NOMO-1 (cell line): Measurements from ENCODE around the gene SIRPA.

Experiments used
- DNase-seq, 2 experiments: peaks; one replicate each; lab custom pipeline; 2025; ENCODE audit not compliant: unreplicated experiment in 2 of 2; lab: John Stamatoyannopoulos, UW

Gene SIRPA

DNA sequence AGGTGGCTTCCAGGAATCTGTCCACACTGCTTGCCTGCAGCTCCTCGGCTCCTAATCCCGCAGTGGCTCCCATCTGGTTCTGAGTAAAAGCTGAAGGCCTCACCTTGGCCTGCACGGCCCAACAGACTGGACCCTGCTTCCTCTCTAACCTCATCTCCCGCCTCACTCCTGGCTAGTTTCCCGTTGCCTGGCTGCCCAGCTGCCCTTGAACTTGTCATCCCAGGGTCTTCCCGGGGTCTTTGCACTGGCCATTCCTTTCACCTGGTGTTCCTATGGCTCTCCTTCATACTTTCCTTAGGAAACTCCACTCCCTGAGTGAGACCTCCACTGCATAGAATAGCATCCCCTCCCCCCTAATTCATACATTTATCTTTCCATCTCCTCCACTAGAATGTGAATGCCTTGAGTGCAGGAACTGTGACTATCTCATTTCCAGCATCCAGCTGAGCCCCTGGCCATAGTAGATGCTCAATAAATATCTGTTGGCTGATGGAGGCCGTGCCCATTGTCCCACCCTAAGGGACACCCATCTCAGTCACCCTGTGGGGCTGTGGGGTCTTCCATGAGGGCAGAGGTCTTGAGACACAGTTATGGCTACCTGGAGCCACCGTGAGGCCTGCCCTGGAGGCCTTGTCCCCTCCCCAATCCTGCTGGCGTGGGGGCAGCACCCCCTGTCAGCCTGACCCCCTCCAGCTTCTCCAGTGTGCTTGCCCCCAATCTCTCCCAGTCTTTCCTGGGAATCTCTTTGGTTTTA lies 9.1 kb upstream of the SIRPA start:
- no peak for DNase-seq

GRCh38 chr20:1887321-1887720 lies 7.9 kb upstream of the SIRPA start:
- DNase-seq, result no peak

DNA sequence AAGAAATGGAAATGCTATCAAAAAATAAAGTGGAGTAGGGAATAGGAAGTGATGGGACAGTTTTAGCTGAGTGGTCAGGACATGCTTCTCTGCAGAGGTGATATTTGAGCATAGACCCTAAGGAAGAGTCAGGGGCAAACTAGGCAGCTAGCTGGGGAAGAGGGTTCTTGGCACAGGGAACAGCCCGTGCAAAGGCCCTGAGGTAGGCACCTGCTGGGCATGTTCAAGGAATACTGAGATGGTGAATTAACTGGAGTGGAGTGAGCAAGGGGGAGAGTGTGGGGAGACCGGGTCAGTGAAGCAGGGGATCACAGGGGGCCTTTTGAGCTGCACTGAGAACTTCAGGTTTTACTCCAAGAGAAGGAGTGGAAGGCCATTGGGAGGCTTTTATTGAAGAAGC lies 7.5 kb upstream of the SIRPA start:
- no peak for DNase-seq

DNA sequence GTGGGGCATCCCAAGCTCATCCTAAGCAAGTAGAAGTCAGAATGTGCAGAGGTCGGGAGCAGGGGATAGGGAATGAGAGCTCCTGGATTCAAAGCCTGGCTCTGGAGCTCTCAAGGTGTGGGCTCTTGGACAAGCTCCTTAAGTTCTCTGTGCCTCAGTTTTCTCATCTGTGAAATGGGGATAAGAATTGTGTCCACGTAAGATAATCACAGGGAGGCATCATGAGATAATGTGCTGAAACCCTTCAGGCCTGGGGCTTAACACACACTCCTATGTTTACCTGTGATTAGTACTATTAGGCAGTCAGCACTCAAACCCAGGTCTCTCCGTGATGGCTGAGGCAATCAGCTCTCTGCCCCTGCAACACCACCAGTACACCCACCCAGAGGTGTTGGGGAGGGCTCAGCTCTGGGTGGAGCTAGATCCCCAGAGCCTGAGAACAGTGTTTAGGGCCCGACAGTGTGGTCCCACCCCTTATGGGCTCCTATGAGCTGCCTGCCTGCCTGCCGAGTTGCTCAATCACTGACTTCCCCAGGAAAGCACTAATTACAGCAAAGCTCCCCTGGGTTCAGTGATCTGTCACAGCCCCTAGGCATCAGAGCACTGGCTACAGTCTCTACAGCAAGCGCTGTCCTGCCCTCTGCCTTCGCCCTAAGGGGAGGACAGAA lies 6.3 kb upstream of the SIRPA start:
- DNase-seq, result peak; percentile 90 to 98

- DNase-seq, result no peak
Observed at GRCh38 chr20:1890469-1891262, 4.5 kb upstream of the SIRPA start.

GRCh38 chr20:1891263-1892118 lies 3.7 kb upstream of the SIRPA start:
- no peak for DNase-seq

- DNase-seq, result no peak
Observed at GRCh38 chr20:1892119-1892385, 3.2 kb upstream of the SIRPA start.

DNA sequence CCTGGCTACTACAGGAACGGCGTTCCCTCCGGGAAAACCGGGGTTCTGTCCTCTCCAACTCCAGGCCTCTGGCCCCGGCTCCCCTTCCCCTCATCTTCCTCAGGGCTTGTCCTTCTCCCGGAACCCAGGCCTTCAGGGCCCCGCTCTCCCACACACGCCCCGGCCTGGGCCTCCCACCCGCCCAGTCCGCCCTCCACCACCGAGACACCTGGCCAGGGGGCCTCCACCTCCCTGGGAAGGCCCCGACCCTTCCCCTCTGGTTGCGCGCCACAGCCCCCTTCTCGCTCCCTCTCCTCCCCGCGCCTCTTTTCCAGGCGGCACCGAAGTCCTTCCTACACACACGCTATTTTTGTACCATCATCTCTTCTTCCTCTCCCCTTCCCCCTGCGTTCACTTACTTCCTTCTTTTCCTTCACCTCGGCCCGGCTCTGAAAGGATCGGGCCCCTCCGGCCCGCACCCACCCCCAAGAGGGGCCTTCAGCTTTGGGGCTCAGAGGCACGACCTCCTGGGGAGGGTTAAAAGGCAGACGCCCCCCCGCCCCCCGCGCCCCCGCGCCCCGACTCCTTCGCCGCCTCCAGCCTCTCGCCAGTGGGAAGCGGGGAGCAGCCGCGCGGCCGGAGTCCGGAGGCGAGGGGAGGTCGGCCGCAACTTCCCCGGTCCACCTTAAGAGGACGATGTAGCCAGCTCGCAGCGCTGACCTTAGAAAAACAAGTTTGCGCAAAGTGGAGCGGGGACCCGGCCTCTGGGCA lies 1.3 kb upstream of the SIRPA start:
- DNase-seq, result peak; percentile 74 to 83

DNA sequence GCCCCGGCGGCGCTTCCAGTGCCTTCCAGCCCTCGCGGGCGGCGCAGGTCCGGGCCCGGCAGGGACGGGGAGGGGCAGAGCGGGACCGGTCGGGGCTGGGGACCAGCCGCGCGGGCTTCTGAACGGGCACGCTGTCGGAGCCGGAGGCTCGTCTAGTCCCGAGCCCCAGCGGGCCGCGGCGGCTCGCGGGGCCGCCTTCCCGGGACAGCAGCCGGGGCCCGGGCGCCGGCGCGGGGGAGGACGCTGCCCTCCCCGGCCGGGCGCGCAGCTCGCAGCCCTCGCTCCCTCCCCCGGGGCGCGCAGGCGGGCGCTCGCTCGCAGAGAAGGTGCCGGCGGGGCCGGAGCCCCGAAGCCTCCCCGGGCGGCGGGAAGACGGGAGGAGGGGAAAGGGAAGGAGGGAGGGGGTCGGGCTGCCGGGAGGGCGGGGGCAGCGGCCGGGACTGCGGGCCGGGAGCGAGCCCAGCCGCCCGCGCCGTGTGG lies 696 bp upstream of the SIRPA start:
- DNase-seq, result no peak

DNA sequence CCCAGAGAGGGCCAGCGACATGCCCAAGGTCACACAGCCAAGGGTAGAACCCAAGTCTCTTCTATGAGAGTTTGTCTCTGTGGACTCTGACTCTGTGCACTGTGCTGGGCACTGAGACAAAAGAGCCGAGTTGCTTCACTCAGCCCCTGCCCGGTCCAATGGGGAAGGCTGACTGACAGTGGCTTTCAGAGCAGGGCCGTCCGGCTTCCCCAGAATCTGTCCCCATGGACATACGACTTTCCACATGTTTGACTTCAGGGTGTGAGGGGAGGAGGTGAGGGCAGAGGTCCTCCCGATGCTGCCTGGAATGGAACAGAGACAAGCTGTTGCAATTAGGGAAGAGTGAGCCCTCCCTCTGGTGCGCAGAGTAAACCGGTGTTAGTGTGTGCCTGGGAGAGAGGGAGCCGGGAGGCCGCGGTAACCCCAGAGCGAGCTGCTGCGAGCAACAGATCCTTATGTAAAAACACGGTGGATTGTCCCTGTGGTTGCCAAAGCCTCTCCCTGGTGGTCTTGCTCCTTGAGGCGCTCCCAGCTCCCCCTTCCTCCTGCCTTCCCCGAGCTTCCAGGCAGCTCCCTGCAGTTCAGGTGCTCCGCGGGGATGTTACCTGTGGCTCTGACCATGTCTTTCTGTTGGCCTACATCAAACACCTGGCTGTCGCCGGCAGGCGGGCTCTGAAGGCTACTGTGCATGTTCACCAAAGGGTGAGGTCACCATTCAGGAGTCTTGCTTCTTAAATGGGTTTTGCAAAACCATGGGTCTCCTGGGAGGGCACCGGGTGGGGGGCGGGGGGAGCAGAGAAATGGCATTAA lies 672 bp downstream of the SIRPA start:
- no peak for DNase-seq

DNA sequence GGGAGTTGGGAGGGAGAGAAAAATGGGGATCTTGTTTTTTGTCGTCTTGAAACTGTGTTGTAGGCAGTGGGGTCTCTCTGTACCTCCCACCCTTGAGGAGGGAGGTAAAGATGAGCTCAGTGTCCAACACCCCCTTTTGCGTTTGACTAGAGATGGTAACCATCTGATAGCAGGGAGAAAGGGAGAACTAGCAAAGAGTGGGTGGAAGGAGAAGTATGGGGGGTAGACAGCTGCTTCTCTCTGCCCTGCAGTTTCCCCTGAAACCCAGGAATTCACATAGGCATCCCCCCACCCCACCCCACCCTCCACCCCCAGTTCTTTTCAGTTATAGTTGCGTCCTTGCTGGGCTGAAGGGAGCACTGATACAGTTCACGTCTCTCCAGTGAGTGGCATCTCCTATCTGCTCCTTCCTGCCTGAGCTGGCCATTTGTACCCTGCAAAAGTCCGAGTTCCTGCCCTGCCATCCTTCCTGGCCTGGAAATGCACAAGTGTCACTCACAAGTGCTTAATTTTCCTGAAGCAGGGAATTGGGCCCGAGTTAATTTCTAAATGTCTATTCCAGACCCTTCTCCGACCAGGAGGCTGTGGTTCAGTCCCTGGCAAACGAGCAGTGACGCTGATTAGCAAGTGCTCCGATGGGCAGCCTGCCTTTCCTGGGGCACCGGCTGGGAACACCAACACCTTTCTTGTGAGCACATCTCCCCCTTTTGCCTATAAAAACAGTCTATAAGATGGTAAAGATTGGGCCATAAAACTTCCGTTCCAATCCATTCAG lies 1.5 kb downstream of the SIRPA start:
- peak in 1 of 2 experiments; percentile 22 for DNase-seq

DNA sequence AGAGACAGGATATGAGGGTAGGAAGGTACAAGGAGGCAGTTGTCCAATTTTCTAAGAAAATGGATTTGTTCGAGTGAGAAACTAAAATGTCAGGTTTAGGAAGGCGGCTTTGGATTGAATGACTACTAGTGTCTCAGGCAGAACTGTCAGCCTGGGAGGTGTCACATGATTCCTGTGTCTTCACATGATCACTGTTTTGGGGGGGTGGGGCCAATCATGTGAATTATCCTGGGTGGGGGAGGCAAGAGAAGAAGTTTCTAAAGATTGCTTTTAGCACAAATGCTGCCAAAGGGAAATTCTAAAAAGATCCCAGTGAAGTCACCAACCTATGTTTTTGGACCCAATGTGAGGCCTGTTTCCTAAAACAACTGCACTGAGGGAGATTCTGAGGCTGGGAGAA lies 2.3 kb downstream of the SIRPA start:
- no peak for DNase-seq

GRCh38 chr20:1897965-1898464 lies 2.8 kb downstream of the SIRPA start:
- peak; percentile 81 to 90 for DNase-seq

- DNase-seq, result no peak
Observed at GRCh38 chr20:1898482-1899240, 3.5 kb downstream of the SIRPA start.

GRCh38 chr20:1899241-1899525 lies 4.0 kb downstream of the SIRPA start:
- no peak for DNase-seq

DNA sequence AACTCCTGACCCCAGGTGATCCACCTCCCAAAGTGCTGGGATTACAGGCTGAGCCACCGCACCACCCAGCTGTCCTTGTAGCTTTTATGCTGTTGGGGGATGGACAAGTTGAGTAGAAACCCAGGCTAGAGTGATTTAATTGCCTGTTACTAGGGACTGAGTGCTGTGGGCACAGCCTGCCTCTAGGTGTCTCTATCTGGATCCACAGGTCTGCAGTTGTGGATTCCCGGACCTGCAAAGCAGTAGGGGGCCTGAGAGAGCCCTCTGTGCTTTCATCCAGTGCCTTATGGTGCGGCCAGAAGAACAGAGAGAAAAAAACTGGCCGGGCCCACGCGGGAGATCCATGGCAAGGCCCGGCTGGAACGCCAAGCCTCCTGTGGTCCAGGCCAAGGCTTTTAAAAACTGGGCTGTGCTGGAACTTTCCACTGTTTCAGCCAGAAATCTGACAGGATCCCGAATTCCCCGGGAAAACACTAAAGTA lies 5.2 kb downstream of the SIRPA start:
- no peak for DNase-seq

- DNase-seq, result no peak
Observed at GRCh38 chr20:1901704-1902103, 6.5 kb downstream of the SIRPA start.

DNA sequence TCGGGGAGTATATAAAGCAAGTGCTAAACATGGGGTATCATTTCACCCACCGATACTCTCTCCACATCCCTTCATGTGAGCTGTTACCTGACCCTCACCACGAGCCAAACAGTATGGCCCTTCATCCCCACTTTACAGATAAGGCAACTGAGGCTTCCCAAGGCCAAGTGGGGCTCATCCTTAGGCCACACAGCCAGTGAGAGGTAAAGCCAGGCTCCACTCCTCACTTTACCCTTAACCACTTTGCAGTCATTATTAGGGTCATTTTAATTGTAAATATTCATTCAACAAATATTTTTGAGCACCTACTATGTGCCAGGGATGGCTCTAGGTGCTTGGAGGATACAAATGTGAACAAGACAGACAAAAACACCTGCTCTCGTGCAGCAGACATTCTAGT lies 7.0 kb downstream of the SIRPA start:
- no peak for DNase-seq
